NCI-H2081 treated with DMSO at 0.1 percent for 48 hours (cell line): ENCODE results near the gene PJVK.
"Not testable (repeated sequence)": the region's sequence is repeated elsewhere in the genome, so short reads cannot be mapped to it uniquely, and the experiment has no call there.

Experiments used
- DNase-seq: peaks from one replicate; lab custom pipeline; 2025; lab: John Stamatoyannopoulos, UW

Gene PJVK

GRCh38 chr2:178436662-178437061, 14.5 kb upstream of the PJVK start:
- no peak for DNase-seq

DNA sequence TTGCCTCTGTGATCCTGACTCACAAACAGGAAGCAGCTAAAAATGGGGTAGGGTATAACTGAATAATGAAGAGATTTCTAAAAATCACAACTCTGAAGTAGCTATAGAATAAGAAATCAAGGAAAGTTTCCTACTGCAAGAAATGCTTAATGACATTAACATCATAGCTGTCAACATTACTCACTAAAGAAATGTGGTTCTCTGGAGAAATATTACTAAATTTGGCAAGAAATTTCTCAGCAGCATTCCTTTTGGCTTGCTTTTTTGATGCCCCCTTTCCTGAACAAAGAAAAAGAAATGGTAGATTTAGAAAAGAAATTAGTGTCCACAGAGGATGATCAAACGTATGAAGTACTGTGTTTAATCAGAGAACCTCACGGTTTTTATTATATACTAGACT, 9.8 kb upstream of the PJVK start:
- no peak for DNase-seq

- DNase-seq = no peak
Observed at GRCh38 chr2:178448968-178449661, 2.1 kb upstream of the PJVK start.

GRCh38 chr2:178449700-178450523, 1.3 kb upstream of the PJVK start:
- DNase-seq = no peak

DNA sequence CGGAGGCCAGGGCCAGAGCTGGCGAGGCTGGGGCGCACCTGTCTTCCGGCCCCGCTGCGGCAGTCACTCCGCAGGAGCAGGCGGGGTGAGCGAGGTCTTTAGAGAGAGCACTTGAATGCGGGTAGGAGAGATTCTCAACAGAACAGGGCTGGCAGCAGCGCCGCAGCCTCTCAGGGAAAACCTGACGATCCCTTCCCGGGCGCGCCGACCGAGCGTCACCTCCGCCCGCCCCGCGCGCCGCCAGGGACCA, 729 bp upstream of the PJVK start:
- no peak for DNase-seq

DNA sequence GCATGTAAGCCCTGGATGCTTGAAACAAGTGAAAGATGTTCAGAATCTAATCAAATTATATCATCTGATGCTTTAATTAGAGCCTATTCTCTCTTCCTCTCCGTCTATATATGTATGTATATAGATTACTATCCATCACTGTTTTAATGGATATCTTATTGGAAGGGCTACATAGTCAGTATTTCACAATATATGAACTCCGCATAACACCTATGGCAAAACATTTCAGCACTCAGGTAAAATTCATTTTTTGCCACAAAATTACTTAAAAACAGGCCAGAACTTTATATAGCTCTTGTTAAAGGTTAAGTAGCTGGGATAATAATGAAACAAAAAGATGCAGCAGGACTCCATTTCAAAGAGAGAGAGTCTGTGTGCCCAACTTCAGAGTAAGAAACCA, 1.2 kb downstream of the PJVK start:
- DNase-seq = no peak

DNA sequence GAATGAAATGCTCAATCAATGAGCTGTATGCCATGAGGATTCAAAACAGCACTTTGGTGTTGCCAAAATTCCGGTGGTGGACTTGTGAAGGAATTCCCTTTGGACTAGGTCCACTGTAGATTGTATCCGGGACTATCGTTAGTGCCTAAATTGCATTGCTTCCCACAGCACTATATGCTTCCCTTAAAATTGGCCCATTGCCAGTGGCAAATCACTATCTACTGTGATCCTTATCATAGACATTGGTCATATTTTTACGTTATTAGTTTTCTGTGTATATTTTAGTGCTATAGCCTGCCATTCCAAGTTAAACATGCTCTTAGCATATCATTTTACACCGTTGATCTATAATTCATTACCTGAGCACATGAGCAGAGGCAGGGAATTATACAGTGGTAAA, 1.7 kb downstream of the PJVK start:
- DNase-seq = no peak

DNA sequence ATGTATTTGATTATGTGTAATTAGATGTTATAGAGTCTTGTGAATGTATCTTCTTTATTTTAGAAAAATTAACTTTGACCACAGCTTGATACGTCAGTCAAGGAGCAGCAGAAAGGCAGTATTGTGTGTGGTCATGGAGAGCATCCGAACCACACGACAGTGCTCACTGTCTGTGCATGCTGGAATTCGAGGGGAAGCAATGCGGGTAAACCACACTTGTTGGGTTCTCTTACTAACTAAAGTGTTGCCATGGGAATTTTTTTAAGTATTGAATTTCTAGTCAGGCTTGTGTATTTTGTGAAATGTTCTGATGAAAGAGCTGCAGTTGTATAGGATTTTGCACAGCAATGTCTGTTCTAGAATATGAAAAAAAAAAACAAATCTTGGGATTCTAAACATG, 4.8 kb downstream of the PJVK start:
- no peak for DNase-seq

DNA sequence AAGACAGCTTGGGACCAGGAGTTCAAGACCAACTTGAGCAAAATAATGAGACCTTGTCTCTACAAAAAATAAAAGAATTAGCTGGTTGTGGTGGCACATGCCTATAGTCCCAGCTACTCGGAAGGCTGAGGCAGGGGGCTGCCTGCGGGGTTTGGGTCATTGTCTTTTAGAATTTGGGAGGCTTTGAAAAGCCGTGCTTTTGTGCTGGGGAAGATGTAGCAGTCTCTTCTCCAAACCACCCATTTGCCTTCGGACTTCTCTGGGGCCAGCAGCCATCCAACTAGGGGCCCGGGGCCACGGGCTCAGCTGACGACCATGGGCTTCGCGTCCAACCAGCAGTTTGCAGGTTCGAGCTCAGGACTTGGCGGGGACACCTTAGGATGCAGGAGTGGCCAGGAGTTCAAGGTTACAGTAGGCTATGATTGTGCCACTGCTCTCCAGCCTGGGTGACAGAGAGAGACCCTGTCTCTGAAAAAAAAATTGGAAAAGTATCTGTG, 6.3 kb downstream of the PJVK start:
- DNase-seq = no peak

- DNase-seq = no peak
Observed at GRCh38 chr2:178469219-178469849, 18.2 kb downstream of the PJVK start.

DNA sequence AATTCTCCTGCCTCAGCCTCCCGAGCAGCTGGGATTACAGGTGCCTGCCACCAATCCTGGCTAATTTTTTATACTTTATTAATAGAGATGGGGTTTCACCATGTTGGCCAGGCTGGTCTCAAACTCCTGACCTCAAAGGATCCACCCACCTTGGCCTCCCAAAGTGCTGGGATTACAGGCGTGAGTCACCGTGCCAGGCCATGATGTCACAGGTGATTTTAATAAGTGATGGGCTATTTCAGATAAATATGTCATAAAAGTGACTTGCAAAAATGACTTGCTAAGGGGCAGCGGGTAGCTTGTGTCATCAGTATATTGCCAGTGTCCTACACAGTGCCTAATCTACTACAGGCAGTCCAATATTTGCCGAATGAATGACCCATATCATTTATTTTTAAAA, 20.1 kb downstream of the PJVK start:
- not testable (repeated sequence) for DNase-seq

DNA sequence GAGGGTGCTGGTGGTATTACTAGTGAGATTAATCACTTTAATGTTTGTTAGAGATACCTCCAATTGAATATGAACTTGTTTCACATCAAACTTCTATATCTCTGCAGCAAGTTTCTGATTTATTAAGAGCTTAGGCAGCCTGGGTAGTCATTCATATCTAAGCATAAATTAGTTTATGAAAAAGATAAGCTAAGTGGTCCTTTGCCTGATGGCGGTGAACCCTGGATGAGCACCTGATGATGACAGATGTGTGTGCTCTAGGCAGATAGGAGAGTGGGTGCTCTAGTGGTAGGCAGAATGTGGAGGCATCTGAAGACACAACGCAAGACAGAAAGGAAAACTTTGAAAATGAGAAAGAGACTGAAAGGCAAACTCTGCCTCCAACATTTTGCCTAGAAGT, 22.2 kb downstream of the PJVK start:
- no peak for DNase-seq

GRCh38 chr2:178473931-178474330, 22.8 kb downstream of the PJVK start:
- DNase-seq = no peak

GRCh38 chr2:178474560-178474959, 23.4 kb downstream of the PJVK start:
- DNase-seq = no peak

GRCh38 chr2:178476477-178476876, 25.3 kb downstream of the PJVK start:
- no peak for DNase-seq

GRCh38 chr2:178477443-178478129, 26.4 kb downstream of the PJVK start:
- no peak for DNase-seq

DNA sequence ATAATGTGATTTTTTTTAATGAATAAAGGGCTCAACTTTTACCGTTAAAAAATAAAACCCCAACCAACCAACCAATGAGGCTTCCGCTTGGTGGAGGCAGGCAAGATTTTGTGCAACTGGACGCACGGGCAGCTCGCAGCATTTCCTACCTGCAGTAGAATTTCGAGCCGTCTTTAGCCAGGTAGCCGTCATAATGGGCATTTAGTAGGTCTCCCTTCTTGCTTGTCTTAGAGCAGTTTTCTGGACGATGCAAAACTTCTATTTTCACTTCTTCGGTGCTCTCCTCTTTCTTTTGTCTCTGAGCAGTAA, 26.9 kb downstream of the PJVK start:
- no peak for DNase-seq

DNA sequence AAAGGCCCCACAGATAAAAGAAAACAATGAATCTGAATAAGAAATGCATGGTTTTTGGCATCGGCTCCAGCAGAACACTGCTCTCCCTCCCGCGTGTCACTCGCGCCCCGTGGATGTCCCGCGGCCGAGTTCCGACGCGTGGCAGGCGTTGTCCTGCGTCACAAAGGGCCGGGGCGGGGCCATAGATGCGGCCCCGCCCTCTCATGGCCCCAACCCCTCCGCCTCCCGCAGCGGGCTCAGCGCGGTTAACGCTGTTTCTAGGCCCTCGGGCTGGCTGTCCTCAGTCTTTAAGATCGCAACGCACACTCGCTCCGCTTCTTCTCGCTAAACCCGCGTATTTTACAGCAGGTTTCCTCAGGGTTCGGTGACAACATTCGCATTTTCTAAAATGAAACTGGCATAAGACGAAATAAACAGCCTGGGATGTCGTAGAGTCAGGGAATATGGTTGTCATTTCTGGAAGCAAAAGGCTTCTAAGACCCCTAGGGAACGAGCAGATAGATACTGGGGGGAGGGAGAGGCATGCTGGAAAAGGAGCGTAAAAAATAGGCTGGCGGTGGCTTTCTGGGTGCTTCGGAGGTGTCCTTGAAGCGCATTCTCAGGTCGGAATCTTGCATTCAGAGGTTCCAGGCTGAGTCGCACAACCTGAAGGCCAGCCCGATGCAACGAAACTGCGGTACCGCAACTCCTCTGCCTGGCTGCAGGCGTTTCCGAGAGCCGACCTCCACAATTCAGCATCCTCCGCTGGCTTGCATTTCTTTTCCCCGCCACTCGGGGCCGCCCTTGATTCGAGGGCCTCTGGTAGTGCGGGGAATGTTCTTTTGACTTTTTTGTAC, 27.5 kb downstream of the PJVK start, which contains the start of gene FKBP7:
FKBP7 (minus strand) TSS at position 162 of the 836 bp plus-strand sequence; CDS start at position 61, 101 bp downstream.
- peak; percentile 55 for DNase-seq

DNA sequence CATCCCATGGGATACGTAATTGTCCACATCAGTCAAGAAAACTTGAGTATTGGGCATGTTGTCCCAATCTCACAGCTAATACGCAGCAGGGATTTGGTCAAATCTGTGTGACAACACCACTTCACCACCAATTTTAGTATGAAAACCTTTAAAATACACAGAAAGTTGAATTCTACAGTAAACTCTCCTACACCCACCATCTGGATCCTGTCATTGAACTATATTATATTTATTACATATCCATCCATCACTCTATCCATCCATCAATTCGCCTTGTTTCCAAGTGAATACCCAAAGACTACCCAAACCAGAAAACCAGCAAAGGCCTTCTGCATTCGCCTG, 28.1 kb downstream of the PJVK start:
- DNase-seq = no peak

- DNase-seq = no peak
Observed at GRCh38 chr2:178479758-178480226, 28.6 kb downstream of the PJVK start.

DNA sequence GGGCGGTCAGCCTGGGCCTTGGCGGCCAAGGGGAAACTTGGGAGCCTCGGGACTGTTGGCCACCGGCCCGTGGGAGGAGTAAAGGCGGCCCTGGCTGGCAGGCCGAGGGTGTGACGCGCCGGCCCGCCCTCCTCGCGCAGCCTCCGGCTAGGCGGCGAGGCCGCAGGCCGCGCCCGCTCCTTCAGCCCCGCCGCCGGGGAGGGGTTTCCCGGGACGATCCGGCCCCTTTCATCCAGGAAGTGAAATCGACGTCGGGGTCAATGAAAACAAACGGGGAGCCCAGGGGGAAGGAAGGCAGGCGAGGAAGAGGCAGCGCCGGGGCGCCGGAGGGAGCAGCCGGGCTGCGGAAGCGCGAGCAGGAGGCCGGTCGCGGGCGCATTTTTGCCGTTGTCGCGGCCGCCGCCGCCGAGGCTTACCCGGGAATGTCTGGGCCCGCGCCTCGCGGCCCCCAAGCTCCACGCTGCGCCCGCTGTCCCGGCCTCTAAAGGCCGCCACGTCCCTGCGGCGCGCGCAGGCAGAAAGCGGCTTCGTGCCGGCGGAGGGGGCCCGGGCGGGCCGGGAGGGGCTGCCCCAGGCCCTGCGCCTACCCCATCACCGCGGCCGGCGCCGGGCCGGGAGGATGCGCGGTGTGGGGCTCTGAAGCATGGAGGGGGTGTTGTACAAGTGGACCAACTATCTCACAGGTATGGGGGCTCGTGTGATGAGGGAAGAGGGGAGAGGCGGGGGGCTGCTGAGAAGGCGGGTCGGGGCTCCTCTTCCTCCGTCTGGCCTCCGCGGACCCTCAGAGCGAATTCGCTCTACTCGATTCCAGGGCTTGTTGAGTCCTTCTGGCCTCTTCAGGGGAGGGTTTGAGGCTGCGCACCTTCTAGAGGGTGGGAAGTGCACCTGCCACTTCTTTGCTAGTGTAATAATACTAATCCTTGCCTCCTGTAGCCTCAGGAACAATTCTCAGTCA, 29.3 kb downstream of the PJVK start, which contains the start of gene PLEKHA3:
PLEKHA3 (plus strand) TSS at position 231 of the 955 bp plus-strand sequence; CDS start at position 644, 413 bp downstream.
- peak; percentile 59 for DNase-seq
